Raji (cell line): ENCODE results near the gene STT3B.

Experiments
- POLR2A ChIP-seq: IDR thresholded peaks from 2 replicates; pipeline ENCODE4 v1.6.1; 2011; ENCODE audit warnings: low read depth, low read length, control low read depth; ENCODE audit not compliant: insufficient read depth

Gene STT3B

DNA sequence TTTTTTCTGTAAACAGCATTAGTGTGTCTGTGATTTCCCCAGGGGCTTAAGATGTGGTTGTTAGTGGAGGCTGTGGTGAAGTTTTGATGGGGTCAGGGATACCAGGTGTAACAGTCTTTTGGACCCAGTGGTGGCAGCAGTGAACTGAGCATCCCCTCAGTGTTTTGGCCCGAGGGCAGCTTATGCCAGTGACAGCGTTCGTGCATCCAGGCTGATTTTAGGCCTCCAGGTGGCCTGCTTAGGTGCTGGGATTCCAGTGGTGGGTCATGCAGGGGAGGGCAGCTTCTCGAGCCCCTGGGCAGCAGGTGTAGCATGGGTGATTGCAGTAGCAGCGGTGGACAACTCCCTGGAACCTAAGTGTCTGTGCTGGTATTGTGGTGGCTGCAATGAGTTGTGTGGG is 29.2 kb downstream of the STT3B start:
- no peak for TF ChIP-seq POLR2A

DNA sequence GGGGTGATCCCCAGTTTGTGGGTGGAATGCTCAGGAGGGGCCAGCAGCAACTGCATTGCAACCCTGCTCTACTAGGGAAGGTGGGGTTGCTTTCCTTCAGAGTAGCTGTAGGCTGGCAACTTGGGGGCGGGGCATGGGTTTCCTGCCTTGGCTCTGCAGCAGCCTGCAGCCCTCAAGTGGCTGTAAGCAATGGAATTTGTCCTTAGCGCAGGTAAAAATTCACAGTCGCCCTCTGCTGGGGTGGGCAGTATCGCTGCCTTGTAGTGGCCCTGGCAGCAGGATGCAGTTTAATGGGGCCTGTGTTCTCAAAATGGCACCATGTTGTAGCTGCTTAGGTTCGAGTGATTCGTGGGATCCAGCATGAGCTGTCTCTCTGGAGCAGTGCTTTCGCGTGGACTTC is 29.8 kb downstream of the STT3B start:
- no peak for TF ChIP-seq POLR2A

DNA sequence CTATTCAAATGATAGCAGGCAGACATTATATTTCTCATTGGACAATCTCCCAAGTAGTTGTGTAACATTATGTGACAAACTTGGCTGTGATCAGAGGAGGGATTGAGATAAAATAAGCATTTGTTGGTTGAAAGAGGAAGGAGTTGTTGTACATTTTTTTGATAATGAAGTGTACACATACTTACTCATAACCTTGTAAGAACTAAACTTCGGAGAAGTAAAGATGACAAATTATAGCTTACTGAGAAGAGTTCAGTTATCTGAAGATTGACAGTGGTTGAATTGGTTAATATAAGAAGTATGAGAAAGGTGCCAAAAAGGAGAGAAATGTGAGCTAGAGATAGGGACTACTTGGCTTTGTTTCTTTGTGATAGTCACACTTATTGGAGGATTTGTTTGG is 32.6 kb downstream of the STT3B start:
- no peak for TF ChIP-seq POLR2A

DNA sequence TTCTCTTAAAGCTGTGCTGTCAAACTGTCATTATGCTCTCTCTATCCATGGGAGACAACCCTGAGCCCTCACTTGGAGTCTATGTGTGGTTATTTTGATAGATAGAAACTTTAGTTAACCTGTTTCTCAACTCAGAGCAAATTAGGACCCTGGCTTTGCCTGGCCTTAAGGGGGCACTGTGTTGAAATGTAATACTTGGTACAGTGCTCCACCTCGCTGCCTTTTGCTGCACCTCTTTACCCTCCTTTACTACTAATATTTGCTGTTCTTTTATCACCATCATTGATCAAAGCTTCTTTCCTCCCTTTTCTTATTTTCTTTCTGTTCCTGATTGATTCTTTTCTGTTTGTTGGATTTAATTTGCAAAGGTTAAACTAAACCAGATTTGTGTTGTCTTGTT is 34.3 kb downstream of the STT3B start:
- no peak for TF ChIP-seq POLR2A

DNA sequence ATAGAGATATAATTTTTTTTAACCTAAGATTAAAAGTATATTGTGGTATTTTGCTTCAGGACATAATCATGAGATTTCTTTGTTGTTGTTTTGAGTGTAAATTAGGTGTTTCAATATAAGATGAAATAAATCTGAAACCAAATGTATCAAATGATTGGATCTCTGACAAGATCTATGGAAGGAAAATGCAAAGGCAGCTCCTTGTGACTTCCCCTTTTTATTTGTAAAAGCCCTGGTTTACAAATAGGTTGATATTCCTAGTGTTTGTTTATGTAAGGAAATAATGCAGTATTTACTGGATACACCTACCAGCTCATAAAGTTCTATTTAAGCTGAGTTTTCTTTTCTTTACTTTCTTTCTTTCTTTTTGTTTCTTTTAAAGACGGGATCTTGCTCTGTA is 35.9 kb downstream of the STT3B start:
- TF ChIP-seq POLR2A = no peak

DNA sequence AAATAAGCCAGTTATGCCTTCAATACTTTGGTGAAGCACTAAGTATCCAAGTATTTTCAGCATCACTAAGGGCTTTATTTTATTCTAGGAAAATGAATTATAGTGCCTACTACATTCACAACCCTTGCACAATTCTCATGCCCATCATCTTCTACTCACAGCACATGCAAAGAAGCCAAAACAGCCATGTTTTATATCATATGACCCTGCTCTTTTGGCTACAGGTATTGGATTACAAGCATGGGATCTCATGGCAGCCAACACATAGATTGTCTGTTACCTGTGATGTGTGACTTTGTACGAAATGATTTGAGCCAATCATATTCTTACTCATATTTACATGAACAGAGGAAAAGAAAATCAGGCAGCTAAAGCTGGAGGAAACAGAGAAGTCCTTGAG is 38.6 kb downstream of the STT3B start:
- no peak for TF ChIP-seq POLR2A

DNA sequence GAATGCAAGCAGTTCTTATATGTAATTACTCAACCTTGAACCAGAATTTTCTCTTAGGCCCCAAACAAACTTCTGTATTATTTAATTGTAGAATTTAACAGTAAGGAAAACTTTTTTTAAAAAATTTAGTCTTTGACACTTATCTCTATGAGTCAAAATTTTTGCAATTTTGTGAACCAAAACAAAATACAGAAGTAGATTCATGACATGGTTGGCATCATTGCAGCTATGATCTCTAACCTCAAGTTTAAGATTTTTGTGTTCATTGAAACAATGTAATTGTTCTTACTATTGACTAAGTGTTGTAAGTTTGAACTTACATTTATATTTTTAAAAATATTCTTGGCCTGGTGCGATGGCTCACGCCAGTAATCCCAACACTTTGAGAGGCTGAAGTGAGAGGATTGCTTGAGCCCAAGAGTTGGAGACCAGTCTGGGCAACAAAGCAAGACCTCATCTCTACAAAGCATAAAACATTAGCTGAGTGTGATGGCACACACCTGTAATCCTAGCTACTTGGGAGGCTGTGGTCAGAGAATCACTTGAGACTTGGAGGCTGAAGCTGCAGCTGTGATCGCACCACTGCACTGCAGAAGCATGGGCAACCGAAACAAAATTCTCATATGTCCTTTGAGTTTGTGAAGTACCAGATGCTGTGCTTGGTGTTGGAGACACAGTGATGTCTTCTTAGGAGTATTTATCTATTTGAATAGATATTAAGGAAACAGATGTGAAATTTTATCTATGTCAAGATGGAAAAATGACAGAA is 39.7 kb downstream of the STT3B start:
- no peak for TF ChIP-seq POLR2A

DNA sequence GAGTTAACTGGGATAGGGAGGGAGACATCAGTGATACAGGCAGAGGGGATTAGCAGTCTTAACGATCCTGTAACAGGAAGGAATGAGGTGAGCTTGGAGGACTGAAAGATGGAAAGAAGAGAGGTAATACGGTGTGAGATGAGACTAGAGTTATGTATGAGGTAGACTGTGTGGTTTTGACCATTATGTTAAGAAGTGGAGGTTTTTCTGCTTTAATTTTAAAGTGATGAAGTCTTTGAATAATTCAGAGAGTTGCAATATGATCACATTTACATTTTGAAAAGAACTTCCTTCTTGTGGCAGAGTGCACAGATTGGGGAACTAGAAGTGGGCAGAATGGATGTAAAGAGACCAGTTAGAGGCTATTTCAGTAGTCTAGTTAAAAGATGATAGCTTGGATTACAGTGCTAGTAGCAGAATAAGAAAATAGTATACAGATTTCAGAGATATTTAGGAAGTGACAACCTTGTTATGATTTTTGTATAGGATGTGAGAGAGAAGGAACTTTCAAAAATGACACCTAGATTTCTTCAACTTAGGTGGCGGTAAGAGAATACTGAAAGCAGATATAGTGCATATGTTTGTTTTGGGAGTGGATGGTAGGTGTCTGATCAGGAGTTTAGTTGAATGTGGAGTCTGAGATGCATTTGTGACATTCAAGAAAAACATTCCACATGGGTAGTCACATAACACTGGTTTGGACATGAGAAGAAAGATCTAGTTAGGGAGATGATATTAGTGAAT is 40.5 kb downstream of the STT3B start:
- no peak for TF ChIP-seq POLR2A

DNA sequence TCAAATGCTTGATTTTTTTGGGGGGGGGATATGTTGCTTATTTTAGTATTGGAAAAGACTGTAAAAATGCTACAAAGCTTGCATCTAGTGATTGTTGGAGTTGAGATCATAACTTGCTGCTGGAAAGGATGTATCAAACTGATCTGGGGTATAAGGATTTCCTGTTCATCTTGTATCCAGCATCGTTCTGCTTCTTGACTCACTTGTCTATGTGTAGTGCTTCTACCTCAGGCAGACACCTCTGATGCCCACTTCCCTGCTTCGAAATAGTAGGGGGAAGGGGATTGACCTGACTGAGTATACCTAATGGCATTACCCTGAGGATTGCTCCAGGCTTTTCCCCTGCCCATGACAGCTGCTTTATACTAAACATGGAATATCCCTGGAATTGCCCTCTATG is 42.7 kb downstream of the STT3B start:
- no peak for TF ChIP-seq POLR2A

DNA sequence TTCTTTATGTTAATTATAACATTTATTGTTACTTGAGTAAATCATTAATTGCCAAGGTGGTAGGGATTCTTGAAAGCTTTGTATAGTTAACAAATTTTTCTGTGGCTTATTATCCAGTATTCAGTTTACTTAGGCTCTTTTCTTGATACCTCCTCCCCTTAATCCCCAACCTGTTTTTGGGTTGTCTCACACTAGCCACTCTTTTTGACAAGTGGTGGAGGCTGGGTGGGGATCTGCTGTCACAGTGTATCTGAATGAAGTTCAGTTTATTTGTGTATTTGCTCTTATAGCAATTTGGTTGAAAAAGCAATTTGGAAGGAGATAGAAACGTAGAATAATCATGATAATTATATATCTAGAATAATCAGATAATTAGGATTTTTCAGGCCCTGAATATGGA is 43.8 kb downstream of the STT3B start:
- TF ChIP-seq POLR2A = no peak

DNA sequence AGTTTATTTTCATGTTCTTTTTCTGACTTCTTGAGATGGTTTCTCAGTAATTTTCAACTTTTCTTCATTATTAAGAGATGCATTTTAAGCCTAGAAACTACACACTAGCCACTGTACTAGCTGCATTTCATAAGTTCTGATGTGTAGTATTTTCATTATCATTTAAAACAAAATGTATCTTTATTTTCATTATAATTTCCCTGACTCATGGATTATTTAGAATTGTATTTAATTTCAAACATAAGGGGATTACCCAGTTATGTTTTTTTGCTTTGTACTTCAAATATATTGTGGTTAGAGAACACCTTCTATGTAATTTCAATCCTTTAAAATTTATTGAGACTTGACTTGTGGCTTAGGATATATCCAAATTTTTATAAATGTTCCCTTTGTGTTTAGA is 44.5 kb downstream of the STT3B start:
- TF ChIP-seq POLR2A = no peak

DNA sequence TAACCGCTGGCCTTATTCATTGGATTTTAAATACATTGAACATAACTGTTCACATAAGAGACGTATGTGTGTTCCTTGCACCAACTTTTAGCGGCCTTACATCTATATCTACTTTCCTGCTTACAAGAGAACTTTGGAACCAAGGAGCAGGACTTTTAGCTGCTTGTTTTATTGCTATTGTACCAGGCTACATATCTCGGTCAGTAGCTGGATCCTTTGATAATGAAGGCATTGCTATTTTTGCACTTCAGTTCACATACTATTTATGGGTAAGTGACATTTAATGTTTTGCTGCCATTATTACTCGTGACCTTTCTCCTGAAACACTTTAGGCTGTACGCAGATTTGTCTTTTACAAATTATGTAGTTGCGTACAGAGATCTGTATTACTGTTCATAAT is 47.1 kb downstream of the STT3B start:
- TF ChIP-seq POLR2A = no peak

DNA sequence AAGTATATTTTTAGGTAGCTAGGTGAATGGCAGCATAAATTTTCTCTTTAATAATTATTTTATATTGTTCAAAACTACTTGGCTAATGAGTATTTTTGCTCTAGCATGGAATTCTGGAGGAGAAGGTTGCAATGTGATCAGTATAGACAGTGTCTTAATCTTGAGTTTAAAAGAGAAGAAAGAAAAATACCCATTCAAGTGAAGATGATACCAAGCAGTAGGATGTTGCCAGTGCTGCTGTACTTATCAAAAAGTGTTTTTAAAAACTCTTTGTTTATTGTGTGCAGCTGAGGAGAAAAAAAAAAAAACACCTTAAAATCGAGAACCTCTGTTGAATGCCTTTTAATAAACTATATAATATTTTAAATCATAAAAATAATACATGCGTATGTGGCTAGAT is 47.9 kb downstream of the STT3B start:
- no peak for TF ChIP-seq POLR2A

DNA sequence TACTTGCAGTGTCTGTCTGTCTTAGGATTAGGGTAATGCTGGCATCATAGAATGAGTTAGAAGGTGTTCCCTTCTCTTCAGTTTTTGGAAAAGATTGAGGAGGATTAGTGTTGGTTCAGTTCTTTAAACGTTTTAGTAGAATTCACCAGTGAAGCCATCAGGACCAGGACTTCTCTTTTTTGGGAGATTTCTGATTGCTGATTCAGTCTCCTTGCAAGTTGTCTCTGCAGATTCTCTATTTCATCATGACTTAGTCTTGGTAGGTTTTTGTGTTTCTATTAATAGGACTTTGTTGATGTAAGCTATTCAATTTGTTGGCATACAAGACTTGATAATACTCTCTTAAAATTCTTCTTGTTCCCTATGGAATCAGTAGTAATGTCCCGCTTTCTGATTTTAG is 48.9 kb downstream of the STT3B start:
- no peak for TF ChIP-seq POLR2A

DNA sequence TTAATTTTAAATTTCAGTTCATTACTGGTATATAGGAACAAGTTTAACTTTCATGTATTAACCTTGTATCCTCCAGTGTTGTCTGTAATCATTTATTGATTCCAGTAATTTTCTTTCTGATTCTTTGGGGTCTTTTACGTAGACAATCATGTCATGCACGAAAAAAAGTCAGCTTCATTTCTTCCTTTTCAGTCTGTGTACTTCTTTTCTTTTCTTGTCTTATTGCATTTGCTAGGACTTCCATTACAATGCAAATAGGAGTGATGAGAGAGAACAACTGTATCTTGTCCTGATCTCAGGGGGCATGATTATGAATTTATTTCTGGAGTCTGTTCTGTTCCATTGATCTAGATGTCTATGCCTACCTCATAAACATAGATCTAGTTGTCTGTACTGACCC is 56.5 kb downstream of the STT3B start:
- TF ChIP-seq POLR2A = no peak

DNA sequence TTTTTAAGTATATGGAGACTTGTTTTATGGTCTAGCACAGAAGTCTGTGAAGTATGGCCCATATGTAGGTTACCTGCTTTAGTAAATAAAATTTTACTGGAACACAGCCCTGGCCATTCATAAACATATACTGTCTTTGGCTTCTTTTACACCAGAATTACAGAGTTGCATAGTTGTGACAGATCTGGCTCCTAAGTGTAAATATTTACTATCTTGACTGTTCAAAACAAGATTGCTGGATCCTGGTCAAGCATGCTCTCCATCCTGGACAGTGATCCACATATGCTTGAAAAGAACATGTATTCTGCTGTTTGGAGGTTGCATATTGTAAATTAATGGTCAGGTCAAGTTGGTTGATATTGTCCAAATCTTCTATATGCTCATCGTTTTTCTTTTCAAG is 57.9 kb downstream of the STT3B start:
- no peak for TF ChIP-seq POLR2A

DNA sequence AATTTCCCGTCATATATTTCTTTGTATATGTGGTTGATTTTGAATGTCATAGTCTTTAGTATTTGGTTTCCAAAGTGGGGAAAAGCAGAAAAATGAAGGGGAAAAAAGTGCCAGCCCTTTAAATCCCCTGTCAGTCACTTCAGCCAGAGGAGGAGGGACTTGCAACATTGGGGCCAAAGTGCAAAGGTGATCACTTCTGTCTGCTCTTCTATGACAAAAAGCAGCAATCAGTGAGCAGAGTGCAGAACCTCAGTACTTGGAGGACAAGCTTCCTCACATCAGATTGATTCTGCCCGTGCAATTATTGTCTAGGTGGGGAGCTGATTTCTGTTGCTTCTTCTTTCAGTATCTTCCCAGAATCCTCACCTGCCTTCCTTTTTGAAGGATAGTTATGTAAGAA is 60.0 kb downstream of the STT3B start:
- TF ChIP-seq POLR2A = no peak
